Uterus (tissue), 2 donors: Measurements from ENCODE around the gene ADAMTS18.

Source experiments
- POLR2A ChIP-seq, 2 donors: fragments of 450-650 bp; IDR thresholded peaks; one replicate each; pipeline ENCODE4 v1.6.1; 2016; ENCODE audit warnings: antibody characterized with exemption in 2 of 2, mild to moderate bottlenecking in 1 of 2, moderate library complexity in 1 of 2
- TF ChIP-seq, protein P1 (sequence below), 4 experiments: fragments of 200-600 bp in 2 of 4; fragments of 450-650 bp in 2 of 4; sonication (generic) in 2 of 4; IDR thresholded peaks; one replicate each; pipeline ENCODE4 v1.5.1; 2016 to 2019; ENCODE audit warnings: antibody characterized with exemption in 4 of 4, mild to moderate bottlenecking in 2 of 4, moderate library complexity in 1 of 4

- TF ChIP-seq POLR2A (IDR thresholded peaks at IDR 0.05) = no peak
- TF ChIP-seq, protein P1, sequence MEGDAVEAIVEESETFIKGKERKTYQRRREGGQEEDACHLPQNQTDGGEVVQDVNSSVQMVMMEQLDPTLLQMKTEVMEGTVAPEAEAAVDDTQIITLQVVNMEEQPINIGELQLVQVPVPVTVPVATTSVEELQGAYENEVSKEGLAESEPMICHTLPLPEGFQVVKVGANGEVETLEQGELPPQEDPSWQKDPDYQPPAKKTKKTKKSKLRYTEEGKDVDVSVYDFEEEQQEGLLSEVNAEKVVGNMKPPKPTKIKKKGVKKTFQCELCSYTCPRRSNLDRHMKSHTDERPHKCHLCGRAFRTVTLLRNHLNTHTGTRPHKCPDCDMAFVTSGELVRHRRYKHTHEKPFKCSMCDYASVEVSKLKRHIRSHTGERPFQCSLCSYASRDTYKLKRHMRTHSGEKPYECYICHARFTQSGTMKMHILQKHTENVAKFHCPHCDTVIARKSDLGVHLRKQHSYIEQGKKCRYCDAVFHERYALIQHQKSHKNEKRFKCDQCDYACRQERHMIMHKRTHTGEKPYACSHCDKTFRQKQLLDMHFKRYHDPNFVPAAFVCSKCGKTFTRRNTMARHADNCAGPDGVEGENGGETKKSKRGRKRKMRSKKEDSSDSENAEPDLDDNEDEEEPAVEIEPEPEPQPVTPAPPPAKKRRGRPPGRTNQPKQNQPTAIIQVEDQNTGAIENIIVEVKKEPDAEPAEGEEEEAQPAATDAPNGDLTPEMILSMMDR (IDR thresholded peaks at IDR 0.05) = no peak
Measured at GRCh38 chr16:77449208-77449607, 14.4 kb upstream of the ADAMTS18 start.
